ENCODE data around the gene RITA1.
"Not testable (repeated sequence)": the region's sequence is repeated elsewhere in the genome, so short reads cannot be mapped to it uniquely, and the experiment has no call there.

The RITA1 gene

DNA sequence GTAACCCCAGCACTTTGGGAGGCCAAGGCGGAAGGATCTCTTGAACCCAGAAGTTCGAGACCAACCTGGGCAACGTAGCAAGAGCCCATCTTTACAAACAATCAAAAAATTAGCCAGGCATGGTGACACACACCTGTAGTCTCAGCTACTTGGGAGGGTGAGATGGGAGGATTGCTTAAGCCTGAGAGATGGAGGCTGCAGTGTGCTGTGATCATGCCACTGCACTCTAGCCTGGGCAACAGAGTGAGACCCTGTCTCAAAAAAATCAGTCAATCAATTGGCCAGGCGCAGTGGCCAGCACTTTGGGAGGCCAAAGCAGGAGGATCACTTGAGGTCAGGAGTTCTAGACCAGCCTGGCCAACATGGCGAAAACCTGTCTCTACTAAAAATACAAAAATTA is 21.3 kb downstream of the RITA1 start:
- DNase-seq = not testable (repeated sequence)

DNA sequence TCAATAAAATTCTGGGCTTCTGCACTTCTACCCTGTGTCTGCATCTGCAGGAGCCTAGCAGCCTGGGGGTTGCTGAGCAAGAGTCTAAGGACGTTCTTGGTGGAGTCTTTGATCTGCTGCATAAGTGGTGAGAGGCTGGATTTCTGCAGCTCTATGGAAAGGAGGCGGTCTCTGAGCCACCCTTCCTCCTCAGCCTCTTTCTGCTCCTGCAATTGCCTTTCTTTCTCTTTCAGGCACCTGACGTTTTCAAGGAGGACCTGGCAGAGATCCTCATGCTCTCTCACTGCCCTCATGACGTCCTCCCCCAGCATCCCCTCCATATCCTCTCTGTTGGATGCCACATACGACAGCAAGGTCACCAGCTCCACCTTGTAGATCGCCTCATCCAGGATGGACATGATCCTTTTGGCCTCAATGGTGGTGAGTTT is 22.1 kb downstream of the RITA1 start:
- DNase-seq = no peak

DNA sequence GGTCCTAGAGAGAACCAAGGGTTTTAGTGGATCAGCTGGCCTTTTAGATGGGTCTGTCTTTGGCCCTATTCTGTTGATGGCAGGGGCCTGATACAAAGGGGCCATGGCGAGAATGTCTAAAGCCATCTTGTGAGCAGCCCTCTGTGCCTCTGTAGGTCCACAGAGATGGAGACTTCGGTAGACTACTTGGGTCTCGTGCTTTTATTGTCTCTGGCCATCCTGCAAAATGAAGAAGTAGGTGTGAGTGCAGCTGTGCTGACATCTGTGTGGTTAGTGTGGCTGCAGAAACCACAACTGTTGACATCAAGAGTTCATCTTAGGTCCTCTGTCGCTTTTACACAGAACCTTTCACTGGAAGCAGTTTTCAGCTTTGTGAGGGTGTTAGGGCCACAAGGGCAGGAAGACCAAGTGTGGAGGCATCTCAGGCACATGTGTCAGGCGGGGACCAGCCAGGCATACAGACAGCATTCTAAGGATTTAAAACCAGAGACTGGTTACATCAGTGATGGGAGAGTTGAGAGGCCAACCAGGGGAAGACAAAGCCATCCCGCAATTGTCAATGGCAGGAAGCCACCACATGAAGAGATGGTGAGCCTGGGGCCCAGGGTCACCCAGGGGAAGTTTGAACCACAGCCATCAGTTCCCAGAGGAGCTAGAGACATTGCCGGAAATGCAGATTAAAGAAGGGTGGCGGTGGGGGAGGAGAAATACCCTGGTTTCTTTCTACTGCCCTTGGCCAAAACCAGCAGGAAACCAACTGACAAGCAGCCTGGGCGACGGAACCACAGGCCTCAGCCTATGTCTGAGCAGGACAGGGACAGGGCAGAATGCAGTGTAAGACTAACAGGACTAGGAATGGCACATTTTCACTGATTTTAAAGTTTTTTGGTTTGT is 22.8 kb downstream of the RITA1 start:
- no peak for DNase-seq

DNA sequence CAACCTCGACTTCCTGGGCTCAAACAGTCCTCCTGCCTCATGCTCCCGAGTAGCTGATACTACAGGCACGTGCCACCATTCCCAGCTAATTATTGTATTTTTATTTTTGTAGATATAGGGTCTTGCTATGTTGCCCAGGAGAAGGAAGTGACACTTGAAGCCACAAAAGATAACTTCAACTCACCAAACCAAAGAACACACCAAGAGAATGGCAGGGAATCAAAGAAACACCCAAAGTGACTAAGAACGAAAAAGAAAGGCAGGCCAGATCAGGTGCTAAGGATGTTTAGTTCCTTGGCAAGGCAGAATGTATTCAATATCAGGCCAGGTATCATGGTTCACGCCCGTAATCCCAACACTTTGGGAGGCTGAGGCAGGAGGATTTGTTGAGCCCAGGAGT is 25.6 kb downstream of the RITA1 start:
- DNase-seq = no peak

DNA sequence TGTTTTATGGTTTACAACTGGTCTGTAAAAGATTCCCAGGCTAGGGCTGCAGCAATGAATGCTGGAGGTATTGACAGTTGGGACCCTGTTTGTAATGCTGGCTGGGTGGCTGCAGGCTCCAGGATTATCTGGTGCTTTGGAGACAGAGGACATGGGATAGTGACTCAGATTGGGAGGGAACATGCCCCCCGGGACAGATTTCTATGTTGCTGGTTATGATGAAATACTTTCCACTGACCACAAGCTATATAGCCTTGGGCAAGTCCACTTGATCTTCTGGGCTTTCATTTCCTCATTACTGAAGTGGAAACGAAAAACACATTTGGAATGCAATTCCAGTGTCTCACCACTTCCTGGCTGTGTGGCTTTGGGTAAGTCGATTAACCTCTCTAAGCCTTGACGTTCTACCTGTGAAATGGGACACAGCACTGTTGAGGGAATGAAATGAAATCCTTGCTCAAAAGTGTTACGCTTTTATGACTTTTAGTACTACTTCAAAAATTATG is 29.4 kb downstream of the RITA1 start:
- no peak for DNase-seq

DNA sequence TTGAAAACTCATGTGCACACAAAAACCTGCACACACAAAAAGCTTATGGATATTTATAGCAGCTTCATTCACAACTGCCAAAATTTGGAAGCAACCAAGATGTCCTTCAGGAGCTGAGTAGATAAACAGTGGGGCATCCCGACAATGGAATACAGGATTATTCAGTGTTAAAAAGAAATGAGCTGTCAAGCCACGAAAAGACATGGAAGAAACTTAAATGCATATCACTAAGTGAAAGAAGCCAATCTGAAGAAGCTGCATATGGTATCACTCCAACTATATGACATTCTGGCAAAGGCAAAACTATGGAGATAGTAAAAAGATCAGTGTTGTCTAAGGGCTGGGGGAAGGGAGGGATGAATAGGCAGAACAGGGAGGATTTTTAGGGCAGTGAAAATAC is 30.5 kb downstream of the RITA1 start:
- DNase-seq = no peak

DNA sequence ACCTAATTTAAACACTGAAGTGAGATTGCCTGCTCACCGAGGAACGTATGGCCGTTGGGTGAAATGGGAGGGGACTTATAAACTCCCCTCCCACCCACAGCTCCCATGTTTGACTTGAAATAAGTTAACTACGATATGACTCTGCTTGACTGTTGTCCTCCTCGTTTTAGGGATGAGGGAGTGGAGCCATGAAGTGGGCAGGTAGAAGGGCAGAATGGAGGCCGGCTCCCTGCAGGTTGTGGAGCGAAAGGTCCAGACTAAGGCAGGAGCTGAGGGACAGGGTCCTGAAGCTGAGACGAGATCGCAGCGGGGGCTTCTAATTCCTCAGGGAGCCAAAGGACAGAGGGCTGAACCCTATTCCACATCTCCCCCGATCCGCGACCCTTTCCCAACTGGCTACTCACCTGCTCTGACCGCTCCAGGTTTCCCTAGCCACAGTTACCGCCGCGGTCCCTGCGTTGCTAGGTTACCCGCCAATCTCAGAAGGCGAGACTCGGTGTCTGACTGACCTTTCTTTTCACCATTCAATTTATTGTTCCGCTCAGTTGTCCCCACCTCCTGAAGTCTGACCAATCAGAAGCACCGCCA is 35.2 kb downstream of the RITA1 start:
- DNase-seq = no peak

DNA sequence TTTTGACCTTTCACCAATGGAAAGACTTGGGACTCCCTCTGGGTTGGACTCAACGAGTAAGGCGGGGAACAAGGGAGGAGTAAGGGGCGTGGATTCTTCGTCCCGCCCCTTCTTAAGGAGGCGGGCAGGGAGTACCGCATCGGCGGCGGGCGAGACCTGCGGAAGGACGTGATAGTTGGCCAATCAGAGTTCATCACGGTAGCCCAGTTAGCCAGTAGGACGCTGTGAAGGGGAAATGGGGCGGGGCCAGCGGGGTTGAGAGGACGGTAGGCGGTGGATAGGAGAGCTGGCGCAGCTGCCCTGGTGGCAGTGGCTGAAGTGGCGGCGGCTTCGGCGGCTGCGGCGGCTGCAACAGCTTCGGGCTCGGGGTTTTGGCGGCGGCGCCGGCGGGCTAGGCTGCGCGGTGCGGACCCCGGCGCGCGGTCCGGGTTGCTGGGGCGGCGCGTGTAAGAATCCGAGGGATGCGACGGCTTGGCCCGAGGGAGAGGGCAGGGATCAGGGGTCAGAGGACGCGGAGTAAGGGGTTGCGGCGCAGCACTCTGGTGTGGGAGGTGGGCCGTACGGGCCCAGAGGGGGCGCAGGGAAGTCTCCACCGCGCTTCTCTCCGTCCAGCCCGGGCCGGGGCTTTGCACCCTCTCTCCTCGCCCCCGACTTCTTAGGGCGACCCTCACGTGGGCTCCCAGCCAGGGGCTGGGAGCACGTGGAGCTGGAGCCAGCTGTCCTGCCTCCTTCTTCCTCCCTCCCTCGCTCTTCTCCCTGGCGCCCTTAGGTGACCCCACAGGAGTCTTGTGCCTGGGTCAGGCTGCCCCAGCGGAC is 35.9 kb downstream of the RITA1 start, which contains the start of gene TPCN1:
TSS of gene TPCN1 (plus strand) at position 284 of the 816 bp plus-strand sequence. CDS start 5,389 bp downstream, outside the sequence.
- DNase-seq = peak; percentile 100

DNA sequence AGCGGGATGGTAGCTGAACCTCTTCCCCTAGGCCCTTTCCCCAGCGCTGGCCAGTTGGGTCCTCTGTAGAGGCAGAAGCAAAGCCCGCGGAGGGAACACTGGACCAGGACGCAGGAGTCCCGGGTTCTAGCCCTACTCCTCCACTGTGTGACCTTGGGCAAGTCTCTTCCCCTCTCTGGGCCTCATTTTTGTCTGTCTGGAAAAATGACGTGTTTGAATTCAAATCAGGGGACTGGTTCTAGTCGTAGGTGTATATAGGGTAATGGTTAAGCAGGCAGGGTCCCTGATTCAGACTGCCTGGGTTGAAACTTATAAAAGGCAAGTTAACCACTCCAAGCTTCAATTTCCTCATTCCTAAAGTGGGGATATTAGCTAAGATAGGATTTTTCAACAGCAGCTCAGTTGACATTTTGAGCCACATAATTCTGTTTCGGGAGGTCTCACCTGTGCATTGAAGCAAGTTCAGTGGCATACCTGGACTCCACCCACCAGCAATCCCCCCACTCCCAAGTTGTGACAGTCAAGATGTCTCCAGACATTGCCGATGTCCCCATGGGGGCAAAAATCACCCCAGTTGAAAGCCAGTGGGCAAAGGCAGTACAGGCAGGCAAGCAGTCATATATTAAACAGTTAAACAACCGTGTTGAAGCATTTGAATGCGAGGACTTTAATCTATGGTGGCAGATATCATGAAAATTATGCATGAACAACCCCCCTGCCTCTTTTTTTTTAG is 36.6 kb downstream of the RITA1 start:
- no peak for DNase-seq

DNA sequence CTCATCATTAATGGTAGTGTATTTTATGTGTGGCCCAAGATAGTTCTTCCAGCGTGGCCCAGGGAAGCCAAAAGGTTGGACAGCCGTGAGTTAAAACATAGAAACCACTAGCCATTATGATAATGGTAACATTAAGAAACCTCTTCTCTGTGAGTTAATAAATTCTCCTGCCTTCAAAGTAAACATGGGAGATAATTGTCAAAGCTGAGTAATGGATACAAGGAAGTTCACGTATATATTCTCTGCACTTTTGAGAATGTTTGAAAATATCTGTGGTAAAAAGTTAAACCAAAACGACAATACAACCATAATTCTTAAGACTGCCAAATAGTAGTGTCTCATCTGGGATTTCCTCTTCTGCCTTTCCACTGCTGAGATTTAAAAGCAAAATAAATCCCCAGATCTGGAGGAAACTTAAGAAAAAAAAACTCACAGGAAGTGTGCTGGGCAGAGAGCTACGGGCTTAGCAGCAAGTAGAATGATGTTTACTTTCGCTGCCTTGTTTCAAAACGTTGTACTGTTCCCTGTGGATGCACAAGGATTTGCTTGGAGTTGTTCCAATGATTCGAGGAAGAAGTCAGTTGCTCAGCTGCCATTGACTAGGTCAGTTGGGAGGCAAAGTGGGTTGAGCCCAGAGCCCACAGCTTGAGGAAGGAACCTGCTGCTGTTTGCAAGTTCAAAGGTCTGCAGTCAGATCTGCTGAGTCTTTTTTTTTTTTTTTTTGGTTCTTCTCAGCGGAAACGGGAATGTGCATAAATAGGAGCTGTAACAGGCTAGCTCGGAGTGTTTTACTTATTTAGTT is 37.4 kb downstream of the RITA1 start:
- peak; percentile 80 for DNase-seq

DNA sequence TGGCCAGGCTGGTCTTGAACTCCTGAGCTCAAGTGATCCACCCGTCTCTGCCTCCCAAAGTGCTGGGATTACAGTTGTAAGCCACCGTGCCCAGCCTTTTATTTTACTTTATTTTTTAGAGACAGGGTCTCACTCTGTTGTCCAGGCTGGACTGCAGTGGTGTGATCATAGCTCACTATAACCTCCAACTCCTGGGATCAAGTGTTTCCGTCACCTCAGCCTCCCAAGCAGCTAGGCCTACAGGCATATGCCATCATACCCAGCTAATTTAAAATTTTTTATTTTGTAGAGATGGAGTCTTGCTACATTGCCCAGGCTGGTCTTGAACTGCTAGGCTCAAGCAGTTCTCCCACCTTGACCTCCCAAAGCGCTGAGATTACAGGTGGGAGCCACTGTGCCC is 39.4 kb downstream of the RITA1 start:
- DNase-seq = no peak

DNA sequence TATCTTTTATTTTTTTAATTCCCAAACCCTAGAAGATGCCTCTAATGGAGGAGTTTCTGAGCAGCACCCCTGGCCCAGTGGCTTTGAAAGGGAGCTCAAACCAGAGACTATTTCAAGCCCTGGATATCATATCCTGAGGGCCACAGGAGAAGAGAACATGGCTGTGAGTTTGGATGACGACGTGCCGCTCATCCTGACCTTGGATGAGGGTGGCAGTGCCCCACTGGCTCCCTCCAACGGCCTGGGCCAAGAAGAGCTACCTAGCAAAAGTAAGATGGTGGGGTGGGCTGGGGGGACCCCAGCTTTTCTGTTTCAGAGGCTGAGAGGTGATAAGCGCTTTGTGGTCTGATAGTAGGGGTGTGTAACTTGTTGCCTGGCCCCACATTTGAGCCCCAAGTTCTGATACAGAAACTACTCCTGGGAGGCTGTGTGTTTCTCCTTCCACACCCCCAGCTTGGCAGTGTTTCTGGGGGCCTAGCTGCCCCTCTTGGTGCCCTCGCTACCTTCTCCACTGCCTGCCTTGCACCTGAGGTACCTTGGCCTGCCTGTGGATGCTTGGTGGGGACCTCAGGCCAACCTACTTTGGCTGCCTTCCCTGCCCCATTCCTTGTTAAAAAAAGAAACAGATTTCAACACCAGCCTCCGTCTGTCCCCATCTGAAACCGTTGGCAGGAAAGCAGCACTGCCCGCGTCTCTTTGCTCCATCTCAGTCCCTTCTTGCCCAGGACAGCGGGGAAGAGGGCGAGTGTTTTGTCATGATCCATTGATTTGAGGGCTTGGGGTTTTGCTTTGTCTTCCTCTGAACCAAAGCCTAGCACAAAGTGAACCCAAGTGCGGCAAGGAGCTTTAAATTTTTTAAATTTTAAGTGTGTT is 41.4 kb downstream of the RITA1 start:
- DNase-seq = no peak

DNA sequence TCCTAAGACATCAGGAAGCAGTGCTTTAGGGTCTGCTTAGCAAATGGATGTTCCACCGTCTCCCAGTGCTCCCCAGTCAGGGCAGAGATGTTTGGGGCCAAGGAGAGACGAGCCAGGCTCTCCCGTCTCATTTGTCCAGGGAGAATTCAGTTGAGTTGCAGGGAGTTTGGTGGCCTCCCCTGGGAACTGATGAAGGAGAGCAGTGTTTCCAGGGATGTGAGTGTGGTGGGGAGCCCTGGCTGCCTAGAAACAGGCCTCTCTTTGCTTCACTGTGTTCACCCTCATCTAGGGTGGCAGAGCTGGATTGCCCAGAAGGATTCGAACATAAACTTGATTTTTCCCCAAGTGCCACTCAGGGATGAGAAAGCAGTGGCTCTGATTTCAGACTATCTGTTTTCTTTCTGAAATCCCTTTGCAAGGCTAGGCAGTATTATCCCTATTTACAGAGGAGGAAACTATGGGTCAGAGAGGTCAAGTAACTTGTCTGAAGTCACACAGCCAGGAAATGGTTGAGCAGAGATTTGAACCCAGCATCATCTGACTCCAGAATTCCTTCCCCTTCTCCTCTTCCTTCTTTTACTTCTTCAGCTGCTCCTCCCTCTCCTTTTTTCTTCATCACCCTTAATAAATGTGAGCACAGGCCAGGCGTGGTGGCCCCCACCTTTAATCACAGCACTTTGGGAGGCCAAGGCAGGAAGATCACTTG is 42.3 kb downstream of the RITA1 start:
- DNase-seq = no peak

DNA sequence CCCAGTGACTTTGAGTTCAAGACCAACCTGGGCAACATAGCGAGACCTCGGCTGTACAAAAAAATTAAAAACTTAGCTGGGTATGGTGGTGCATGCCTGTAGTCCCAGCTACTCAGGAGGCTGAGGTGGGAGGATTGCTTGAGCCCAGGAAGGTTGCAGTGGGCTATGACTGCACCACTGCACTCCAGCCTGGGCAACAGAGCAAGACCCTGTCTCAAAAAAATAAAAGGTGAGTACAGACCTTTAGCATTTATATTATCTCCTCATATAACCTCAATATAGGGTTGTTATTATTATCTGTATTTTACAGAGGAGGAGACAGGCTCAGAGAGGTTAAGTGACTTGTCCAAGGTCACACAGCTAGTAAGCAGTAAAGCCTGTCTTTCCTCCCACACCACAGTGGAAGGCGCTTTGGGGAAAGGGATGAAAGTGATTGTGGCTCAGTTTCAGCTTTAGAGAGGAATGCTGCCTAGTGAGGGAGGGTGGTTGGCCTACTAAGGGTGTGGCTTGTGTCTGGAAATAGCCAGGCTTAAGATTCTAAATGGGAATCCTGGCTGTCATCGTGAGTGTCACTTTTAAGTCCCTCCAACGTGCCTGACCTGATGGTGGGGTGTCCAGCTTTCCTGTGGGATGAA is 43.0 kb downstream of the RITA1 start:
- DNase-seq = no peak

DNA sequence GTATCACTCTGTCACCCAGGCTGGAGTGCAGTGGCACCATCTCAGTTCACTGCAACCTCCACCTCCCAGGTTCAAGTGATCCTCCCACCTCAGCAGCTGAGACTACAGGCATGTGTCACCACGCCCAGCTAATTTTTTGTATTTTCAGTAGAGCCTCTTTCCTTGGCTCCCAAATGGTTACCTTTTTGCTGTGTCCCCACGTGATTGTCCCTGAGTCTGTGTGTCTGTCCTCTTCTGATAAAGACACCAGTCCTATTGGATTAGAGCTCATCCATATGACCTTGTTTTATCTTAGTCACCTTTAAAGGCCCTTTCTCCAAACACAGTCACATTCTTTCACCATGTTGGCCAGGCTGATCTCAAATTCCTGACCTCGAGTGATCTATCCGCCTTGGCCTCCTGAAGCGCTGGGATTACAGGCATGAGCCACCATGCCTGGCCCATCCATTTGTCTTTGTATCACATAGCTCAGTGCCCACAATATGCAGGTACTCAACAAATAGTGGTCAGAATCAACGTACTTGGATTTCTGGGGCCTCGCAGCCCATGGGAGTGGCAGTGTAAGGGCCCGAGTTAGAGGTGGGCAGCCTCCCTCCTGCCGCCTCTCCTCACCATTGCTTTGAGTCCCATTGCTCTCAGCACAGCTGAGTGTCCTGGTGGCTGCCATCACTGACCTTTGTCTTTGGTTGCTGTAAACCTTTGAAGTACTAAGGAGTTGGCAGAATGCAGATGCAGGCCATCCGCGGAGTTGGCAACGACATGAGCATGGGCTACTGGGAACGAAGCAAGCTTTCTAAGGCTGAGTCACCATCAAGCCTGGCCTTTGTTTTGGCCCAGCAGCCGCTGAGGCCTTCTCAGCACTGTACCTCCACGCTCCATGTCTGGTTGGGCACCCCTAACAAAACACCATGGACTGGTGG is 45.1 kb downstream of the RITA1 start:
- DNase-seq = no peak

DNA sequence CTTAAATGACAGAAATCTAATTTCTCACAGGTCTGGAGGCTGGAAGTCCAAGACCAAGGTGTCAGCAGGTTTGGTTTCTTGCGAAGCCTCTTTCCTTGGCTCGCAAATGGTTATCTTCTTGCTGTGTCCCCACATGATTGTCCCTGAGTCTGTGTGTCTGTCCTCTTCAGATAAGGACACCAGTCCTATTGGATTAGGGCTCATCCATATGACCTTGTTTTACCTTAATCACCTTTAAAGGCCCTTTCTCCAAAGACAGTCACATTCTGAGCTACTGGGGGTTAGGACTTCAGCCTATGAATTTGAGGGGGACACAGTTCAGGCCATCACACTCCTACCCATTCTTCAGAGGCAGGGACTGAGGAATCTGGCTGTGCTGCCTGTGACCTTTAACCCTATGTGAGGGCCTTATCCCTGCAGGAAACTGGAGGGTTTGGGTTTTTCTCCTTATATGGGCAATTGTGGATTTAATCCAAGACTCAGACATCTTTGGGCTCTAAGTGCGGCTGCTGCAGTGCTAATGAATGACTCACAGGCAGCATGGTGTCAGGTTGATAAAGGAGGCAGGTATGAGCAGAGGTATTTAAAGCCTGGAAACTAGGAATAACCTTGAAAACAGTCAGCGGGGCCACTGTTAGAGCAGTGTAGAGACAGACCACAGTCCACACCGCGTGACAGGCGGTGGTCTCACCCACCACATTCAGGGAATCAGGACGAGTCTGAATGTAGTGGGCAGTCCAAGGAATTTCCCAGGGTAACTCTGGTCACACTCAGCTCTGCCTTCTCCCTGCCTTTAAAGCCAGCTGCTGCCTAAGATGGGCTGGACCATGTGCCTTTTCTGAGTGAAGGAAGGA is 45.9 kb downstream of the RITA1 start:
- no peak for DNase-seq

DNA sequence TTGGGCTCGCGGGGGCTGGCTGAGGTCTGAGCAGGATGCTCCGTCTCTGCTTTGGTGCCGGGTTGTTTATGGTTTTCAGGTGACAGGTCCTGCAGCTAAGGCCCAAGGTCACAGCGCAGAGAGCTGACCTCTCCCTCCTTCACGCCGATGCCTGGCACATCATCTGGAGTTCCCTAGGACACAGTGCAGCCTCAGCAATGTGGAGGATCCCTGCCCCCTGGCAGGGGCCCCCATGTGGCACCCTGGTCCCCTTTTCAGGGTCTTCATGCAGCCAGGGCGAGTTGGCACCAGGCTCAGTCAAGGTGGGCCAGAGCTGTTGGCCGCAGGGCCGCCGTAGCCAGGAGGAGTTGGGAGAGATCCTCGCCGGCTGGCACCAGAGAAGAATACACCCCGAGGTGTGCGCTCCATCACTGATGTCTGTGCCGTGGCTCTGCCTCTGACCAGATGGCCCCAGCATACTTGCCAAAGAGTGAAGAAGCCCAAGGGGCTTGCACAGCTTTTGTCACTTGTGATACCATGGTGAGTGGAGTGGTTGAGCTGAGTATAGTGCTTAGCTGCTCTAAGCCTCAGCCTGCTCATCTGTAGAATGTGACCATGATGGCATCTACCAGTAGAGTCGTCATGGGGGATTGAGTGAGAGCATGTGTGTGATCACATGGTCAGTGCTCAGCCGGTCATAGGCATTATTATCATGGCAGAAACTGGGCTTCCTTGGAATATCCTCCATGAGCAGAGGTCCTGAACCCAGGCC is 46.7 kb downstream of the RITA1 start:
- no peak for DNase-seq

Measured in DMS79 treated with DMSO at 0.1 percent for 48 hours (cell line).